H1 (cell line): ENCODE data around the gene CEP104. TPM values are rescaled to one million over a fixed set of nuclear protein-coding genes. Genes with fewer than 3 reads are reported as not detected.

Source experiments
- ASH2L ChIP-seq: fragments of 200-600, 300-600 bp; sonication (generic); IDR thresholded peaks from one replicate; pipeline ENCODE4 v1.7.1; 2017; ENCODE audit warnings: low read length
- CHD1 ChIP-seq: IDR thresholded peaks from 2 replicates; pipeline ENCODE4 v1.6.1; 2012; ENCODE audit warnings: low read depth, low read length, improper control_type of control experiment
- SP1 ChIP-seq: IDR thresholded peaks from 2 replicates; pipeline ENCODE4 v1.6.1; 2011; ENCODE audit warnings: low read depth, low read length
- SP4 ChIP-seq: IDR thresholded peaks from 2 replicates; pipeline ENCODE4 v1.6.1; 2012; ENCODE audit warnings: low read length, inconsistent platforms
- TAF1 ChIP-seq: IDR thresholded peaks from 2 replicates; pipeline ENCODE4 v1.6.1; 2011; ENCODE audit warnings: mild to moderate bottlenecking, low read depth, low read length
- polyA plus RNA-seq, 7 experiments: library from polyadenylated mRNA; depleted of rRNA in 3 of 7; stranded (reverse) in 5 of 7; unstranded in 2 of 7; fragments of >200 nt in 5 of 7; fragments of 200-250 nt in 2 of 7; gene quantifications; 1 replicate in 5 of 7; 2 replicates in 1 of 7; 4 replicates in 1 of 7; pipeline versions ENCODE4 v1.2.1 to v1.2.3, GENCODE V29; 2011 to 2013; ENCODE audit warnings: missing spikeins in 2 of 7, mixed read lengths in 2 of 7
- total RNA-seq: library from RNA; stranded (reverse); fragmentation: NEBNext Ultra II Directional; extraction: Animal tissue kit (Norgen Biotek cat#: 25700); gene quantifications from 2 replicates; pipeline ENCODE4 v1.2.1, GENCODE V29; 2021
- TF ChIP-seq, protein P1 (sequence below): fragments of 300-600 bp; sonication (generic); IDR thresholded peaks from 2 replicates; pipeline ENCODE4 v1.7.1; 2012; ENCODE audit warnings: low read length, moderate library complexity, mild to moderate bottlenecking, inconsistent platforms; ENCODE audit not compliant: insufficient replicate concordance
- TF ChIP-seq, protein P2 (sequence below): IDR thresholded peaks from 2 replicates; pipeline ENCODE4 v1.6.1; 2011; ENCODE audit warnings: low read depth, mild to moderate bottlenecking, low read length; ENCODE audit not compliant: insufficient read depth

CEP104 gene
- total and polyA plus RNA-seq, 2 of the 8 experiments (the other 6 are each of a cell fraction or from before 2014, with no cell fraction given): 8.0 to 43.9 TPM

DNA sequence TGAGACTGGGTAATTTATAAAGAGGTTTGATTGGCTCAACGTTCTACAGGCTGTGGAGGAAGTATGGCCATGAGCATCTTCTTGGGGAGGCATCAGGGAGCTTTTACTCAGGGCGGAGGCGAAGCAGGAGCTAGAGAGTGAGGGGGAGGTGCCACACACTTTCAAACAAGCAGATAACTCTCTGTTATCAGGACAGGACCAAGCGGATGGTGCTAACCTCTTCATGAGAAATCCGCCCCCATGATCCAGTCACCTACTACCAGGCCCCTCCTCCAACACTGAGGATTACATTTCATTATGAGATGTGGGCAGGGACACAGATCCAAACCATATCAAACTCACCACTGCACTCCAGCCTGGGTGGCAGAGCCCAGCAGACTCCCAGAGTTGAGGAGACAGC lies 49.2 kb downstream of the CEP104 start (continued):
- TF ChIP-seq, protein P1, sequence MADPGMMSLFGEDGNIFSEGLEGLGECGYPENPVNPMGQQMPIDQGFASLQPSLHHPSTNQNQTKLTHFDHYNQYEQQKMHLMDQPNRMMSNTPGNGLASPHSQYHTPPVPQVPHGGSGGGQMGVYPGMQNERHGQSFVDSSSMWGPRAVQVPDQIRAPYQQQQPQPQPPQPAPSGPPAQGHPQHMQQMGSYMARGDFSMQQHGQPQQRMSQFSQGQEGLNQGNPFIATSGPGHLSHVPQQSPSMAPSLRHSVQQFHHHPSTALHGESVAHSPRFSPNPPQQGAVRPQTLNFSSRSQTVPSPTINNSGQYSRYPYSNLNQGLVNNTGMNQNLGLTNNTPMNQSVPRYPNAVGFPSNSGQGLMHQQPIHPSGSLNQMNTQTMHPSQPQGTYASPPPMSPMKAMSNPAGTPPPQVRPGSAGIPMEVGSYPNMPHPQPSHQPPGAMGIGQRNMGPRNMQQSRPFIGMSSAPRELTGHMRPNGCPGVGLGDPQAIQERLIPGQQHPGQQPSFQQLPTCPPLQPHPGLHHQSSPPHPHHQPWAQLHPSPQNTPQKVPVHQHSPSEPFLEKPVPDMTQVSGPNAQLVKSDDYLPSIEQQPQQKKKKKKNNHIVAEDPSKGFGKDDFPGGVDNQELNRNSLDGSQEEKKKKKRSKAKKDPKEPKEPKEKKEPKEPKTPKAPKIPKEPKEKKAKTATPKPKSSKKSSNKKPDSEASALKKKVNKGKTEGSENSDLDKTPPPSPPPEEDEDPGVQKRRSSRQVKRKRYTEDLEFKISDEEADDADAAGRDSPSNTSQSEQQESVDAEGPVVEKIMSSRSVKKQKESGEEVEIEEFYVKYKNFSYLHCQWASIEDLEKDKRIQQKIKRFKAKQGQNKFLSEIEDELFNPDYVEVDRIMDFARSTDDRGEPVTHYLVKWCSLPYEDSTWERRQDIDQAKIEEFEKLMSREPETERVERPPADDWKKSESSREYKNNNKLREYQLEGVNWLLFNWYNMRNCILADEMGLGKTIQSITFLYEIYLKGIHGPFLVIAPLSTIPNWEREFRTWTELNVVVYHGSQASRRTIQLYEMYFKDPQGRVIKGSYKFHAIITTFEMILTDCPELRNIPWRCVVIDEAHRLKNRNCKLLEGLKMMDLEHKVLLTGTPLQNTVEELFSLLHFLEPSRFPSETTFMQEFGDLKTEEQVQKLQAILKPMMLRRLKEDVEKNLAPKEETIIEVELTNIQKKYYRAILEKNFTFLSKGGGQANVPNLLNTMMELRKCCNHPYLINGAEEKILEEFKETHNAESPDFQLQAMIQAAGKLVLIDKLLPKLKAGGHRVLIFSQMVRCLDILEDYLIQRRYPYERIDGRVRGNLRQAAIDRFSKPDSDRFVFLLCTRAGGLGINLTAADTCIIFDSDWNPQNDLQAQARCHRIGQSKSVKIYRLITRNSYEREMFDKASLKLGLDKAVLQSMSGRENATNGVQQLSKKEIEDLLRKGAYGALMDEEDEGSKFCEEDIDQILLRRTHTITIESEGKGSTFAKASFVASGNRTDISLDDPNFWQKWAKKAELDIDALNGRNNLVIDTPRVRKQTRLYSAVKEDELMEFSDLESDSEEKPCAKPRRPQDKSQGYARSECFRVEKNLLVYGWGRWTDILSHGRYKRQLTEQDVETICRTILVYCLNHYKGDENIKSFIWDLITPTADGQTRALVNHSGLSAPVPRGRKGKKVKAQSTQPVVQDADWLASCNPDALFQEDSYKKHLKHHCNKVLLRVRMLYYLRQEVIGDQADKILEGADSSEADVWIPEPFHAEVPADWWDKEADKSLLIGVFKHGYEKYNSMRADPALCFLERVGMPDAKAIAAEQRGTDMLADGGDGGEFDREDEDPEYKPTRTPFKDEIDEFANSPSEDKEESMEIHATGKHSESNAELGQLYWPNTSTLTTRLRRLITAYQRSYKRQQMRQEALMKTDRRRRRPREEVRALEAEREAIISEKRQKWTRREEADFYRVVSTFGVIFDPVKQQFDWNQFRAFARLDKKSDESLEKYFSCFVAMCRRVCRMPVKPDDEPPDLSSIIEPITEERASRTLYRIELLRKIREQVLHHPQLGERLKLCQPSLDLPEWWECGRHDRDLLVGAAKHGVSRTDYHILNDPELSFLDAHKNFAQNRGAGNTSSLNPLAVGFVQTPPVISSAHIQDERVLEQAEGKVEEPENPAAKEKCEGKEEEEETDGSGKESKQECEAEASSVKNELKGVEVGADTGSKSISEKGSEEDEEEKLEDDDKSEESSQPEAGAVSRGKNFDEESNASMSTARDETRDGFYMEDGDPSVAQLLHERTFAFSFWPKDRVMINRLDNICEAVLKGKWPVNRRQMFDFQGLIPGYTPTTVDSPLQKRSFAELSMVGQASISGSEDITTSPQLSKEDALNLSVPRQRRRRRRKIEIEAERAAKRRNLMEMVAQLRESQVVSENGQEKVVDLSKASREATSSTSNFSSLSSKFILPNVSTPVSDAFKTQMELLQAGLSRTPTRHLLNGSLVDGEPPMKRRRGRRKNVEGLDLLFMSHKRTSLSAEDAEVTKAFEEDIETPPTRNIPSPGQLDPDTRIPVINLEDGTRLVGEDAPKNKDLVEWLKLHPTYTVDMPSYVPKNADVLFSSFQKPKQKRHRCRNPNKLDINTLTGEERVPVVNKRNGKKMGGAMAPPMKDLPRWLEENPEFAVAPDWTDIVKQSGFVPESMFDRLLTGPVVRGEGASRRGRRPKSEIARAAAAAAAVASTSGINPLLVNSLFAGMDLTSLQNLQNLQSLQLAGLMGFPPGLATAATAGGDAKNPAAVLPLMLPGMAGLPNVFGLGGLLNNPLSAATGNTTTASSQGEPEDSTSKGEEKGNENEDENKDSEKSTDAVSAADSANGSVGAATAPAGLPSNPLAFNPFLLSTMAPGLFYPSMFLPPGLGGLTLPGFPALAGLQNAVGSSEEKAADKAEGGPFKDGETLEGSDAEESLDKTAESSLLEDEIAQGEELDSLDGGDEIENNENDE: no peak
- TF ChIP-seq SP1: no peak
- no peak for TF ChIP-seq TAF1
- TF ChIP-seq, protein P2, sequence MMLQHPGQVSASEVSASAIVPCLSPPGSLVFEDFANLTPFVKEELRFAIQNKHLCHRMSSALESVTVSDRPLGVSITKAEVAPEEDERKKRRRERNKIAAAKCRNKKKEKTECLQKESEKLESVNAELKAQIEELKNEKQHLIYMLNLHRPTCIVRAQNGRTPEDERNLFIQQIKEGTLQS: no peak
- TF ChIP-seq ASH2L: no peak
- TF ChIP-seq CHD1: no peak
- TF ChIP-seq SP4: no peak
